GM21447 (cell line): ENCODE data around the gene TAGLN.

Source experiments
- ATAC-seq: cut with Tn5 transposase; IDR thresholded peaks from one replicate; pipeline ENCODE4 v1.9.1; 2021; ENCODE audit not compliant: unreplicated experiment

TAGLN gene

GRCh38 chr11:117212697-117213355, 13.7 kb downstream of the TAGLN start:
- no peak for ATAC-seq

DNA sequence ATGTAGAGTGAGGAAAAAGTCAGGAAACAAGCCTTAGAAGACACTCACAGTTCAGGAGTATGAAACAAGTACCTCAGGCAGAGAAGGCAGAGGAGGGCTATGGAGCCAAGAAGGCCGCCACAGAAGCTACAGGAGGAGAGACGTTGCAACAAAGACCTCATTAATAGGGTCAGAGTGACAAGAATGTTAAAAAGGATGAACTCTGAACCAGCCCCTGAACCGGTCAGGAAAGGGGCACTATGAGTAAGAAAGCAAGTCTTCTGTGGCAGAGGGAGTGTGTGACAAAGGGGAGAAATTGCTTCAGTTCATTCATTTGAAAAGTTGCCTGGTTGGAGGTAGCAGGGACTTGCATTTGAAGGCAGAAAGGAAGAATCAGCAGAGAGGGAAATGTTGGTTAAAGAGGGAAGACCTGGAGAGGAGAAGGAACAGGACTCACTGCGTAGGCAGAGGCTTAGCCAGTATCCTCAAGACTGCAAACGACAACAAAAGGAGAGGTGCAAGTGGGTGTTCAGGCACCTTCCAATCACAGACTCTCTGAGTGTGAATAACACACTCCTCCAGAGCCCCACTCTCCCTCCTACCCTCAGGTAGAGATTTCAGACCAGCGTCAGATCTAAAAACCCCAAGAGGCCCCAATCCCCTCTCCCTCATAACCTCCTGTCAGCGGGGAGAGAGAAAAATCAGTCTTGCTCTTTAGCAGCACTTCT, 15.4 kb downstream of the TAGLN start:
- no peak for ATAC-seq

GRCh38 chr11:117217141-117218084, 18.2 kb downstream of the TAGLN start:
- ATAC-seq = no peak

DNA sequence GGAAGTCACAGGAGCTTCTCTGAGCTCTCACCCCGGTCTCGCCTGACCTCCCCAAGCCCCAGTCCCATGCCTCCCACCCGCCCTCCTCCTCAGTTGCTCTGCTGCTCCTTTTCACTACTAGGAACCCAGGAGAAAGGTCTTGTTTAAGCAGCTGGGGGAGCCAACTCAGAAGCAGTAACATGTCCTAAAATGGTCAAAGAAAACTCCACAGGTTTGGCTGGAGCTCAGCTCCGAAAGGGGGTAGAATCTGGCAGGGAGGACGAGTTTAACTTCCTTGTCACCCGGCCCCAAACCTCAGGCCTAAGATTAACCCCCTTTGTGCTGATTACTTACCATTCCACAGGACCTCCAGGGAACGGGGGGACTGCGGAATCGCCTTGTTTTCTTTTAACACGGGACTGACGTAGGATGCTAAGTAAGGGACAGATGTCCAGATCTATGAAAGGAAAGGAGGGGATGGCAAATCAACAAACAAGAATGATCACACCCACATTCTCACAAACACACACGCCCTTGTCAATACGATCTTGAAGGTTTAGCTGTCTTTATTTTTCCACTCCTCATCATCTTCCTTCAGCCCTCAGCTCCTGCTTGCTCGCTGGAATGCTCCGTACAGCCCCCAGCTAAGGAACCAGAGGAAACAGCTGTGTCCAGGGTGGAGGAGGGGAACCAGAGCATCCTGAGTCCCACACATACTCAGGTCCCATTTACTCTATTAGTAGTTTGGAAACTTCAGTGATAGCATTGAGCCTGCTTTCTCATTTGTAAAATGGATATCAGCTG, 19.2 kb downstream of the TAGLN start:
- ATAC-seq = no peak

DNA sequence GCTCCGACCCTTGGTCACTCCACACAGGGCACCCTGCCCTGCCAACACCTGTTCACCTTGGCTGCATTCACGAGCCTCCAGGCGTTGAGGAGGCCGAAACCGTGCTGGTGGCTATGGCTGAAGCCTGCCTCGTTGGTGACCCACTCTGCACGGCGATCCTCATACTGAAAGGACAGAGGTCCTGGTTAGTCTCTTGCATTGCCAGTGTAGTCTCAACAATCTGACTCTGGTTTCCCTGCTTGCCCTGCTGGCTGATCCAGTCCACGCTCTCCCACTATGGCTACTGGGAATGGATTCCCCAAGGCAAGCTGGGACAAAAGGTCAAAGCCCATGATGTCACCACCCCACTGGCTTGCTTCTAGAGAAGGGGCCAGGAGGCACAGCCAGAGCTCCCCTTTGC, 19.8 kb downstream of the TAGLN start:
- ATAC-seq = no peak

DNA sequence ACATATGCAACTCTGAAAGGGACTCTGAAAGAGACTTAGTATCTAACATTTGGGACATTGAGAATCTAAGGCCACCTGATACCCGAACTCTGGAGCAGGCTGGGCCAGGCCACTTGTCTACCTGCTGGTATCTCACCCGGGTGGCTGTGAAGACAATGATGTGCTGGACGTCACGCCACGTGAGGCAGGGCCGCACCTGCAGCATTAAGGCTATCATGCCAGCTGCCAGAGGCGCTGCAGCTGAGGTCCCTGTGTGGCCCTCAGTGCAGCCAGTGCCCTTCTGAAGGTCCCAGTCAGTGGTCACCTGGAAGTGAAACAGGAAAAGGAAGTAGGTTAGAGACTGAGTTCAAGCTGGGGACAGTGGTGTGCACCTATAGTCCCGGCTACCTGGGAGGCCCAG, 20.3 kb downstream of the TAGLN start:
- no peak for ATAC-seq

DNA sequence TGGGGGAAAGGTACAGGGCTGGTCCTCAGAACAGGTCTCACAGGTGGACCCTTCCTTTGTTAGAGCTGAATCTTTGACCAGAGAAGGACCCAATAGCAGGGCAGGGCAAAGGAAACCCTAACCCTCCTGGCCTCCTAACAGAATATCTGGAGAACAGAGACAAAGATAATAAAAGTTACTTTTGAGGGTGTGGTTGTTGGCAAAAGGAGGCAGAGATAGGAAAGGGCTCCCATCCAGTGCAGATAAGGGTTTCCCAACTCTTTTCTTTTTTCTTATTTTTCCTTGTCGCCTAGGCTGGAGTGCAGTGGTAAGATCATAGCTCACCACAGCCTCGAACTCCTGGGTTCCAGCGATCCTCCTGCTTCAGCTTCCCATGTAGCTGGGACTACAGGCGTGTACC, 20.8 kb downstream of the TAGLN start:
- no peak for ATAC-seq

GRCh38 chr11:117220568-117220967, 21.4 kb downstream of the TAGLN start:
- ATAC-seq = no peak

- no peak for ATAC-seq
These were observed 22.0 kb downstream of the TAGLN start for GRCh38 chr11:117220999-117221774.

- no peak for ATAC-seq
These were observed 22.8 kb downstream of the TAGLN start for GRCh38 chr11:117221775-117222517.

GRCh38 chr11:117222991-117223740, 24.0 kb downstream of the TAGLN start:
- no peak for ATAC-seq

- no peak for ATAC-seq
These were observed 24.8 kb downstream of the TAGLN start for GRCh38 chr11:117223741-117224689.

GRCh38 chr11:117225553-117226170, 26.5 kb downstream of the TAGLN start:
- ATAC-seq = no peak

DNA sequence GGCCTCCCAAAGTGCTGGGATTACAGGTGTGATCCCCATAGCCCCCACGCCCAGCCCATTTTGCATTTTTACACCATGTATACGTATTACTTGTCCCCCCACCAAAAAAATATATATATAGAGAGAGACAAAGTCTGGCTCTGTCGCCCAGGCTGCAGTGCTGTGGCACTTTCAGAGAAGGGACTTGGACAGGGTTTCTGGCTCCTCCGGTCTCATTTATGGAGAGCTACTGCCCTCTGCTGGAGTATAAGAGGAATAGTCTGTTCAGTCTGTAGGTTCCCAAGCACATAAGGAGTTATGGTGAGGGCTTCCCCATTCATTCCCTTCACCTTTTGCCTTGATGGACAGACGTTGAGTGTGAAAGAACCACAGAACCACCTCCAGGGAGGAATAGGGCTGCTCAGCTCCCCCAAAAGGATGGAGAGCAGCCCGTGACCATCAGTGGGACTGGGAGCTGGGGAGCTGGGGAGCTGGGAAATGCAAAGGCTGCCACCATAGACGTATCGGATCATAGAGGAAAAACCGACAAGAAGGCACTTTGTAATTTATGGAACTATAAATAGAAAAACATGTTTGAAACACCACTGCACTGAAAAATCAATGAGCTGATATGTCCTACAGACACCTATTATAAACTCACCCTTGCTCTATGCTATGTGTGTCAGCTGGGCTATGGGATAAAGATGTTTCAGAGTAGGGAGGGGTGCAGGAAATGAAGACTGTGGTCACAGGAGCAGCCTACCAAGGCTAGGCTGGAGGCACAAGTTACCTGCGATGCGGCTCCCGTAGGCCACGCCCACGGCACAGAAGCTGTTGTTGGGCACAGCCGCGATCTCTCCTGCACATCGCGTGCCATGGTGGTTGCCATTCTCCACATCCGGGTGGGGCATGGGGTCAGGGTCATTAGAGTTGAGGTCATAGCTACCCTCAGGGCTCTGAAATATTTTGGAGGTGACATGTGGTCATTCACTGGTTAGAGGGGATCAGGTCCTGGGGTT, 27.5 kb downstream of the TAGLN start:
- peak; percentile 48 for ATAC-seq

- no peak for ATAC-seq
These were observed 28.9 kb downstream of the TAGLN start for GRCh38 chr11:117228091-117228490.

DNA sequence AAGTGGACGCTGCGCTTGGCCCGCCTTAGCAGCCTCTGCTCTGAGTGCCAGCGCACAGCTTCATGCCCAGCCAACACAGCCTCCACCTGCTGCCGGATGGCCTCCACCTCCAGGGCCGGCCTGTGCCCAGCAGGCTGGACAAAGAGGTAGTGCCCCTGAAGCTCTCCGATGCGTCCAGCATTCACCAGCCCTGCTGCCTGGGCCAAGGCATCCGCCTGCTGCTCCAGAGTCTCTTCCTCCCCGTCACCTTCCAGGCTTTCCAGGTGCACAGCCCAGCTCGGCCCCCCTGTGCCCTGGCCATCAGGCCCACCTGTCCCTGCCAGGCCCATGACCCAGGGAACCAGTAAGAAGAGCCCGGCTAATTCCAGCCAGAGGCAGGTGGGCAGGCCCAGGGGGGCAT, 30.2 kb downstream of the TAGLN start:
- no peak for ATAC-seq
